ENCODE measurements around the gene OR5F1. TPM values are rescaled to one million over a fixed set of nuclear protein-coding genes. Genes with fewer than 3 reads are reported as not detected.

The OR5F1 gene
- polyA plus RNA-seq, 1 donor (not counting 4 experiments of a cell fraction or from before 2014, with no cell fraction given): not detected

- Histone ChIP-seq H3K27ac (ENCODE audit: control insufficient read depth, insufficient read depth, low read length) (no peak overlapping the region), H3K9me3 (ENCODE audit: control insufficient read depth, low read depth, low read length) (peaks cover 1% of the 10 kb centered on the region), H2AFZ (ENCODE audit: control insufficient read depth, low read length) (no peak overlapping the region), H3K36me3 (ENCODE audit: control insufficient read depth in 2 of 2, extremely low read depth in 1 of 2, insufficient read depth in 2 of 2, low read length in 2 of 2) (no peaks in the 10 kb centered on the region), H3K4me3 (ENCODE audit: control insufficient read depth in 2 of 3, extremely low read depth in 1 of 3, insufficient read depth in 2 of 3, low read depth in 1 of 3, low read length in 3 of 3) (no peak overlapping the region), H3K9me1 (ENCODE audit: control insufficient read depth, extremely low read depth, insufficient read depth, low read length) (no peaks in the 10 kb centered on the region), H4K20me1 (ENCODE audit: control insufficient read depth, extremely low read depth, insufficient read depth, low read length) (no peaks in the 10 kb centered on the region), H3K27me3 (ENCODE audit: control insufficient read depth, extremely low read depth, insufficient read depth, low read length) (no peaks in the 10 kb centered on the region), H3K9ac (ENCODE audit: control insufficient read depth, extremely low read depth, insufficient read depth, low read length) (no peak overlapping the region), H3K4me1 (ENCODE audit: control insufficient read depth, extremely low read depth, insufficient read depth, low read length) (no peaks in the 10 kb centered on the region), H3K4me2 (ENCODE audit: control insufficient read depth, extremely low read depth, insufficient read depth, low read depth, low read length) (no peak overlapping the region), H3K79me2 (ENCODE audit: control insufficient read depth, insufficient read depth, low read length) (no peaks in the 10 kb centered on the region)
- FAIRE-seq: no peak
- no peak for TF ChIP-seq CTCF (optimal IDR thresholded peaks at IDR 0.05 in 1 of 3, IDR thresholded peaks at IDR 0.05 in 1 of 3, conservative IDR thresholded peaks at IDR 0.05 in 1 of 3; ENCODE audit: extremely low read depth in 1 of 3, insufficient read depth in 2 of 3, low read length in 3 of 3)
- TF ChIP-seq EZH2 (IDR thresholded peaks at IDR 0.05; ENCODE audit: low read length): no peak
- dilution Hi-C loops (cut with MboI; ENCODE audit: extremely low pct_ligation_motif_present, low sequenced_read_pairs): no loop called here
- no peak for DNase-seq (ENCODE audit: low read depth, low spot score)
Observed at GRCh38 chr11:55967914-55968313, 26.5 kb downstream of the OR5F1 start.

GRCh38 chr11:55966391-55966790 is 28.0 kb downstream of the OR5F1 start:
- Histone ChIP-seq H3K9me1 (ENCODE audit: control insufficient read depth, extremely low read depth, insufficient read depth, low read length) (no peaks in the 10 kb centered on the region), H3K36me3 (ENCODE audit: control insufficient read depth in 2 of 2, extremely low read depth in 1 of 2, insufficient read depth in 2 of 2, low read length in 2 of 2) (no peaks in the 10 kb centered on the region), H3K9me3 (ENCODE audit: control insufficient read depth, low read depth, low read length) (peaks cover 1% of the 10 kb centered on the region), H4K20me1 (ENCODE audit: control insufficient read depth, extremely low read depth, insufficient read depth, low read length) (no peaks in the 10 kb centered on the region), H3K27me3 (ENCODE audit: control insufficient read depth, extremely low read depth, insufficient read depth, low read length) (no peaks in the 10 kb centered on the region), H3K4me1 (ENCODE audit: control insufficient read depth, extremely low read depth, insufficient read depth, low read length) (no peaks in the 10 kb centered on the region), H2AFZ (ENCODE audit: control insufficient read depth, low read length) (no peak overlapping the region), H3K27ac (ENCODE audit: control insufficient read depth, insufficient read depth, low read length) (no peak overlapping the region), H3K4me2 (ENCODE audit: control insufficient read depth, extremely low read depth, insufficient read depth, low read depth, low read length) (no peak overlapping the region), H3K79me2 (ENCODE audit: control insufficient read depth, insufficient read depth, low read length) (no peaks in the 10 kb centered on the region), H3K9ac (ENCODE audit: control insufficient read depth, extremely low read depth, insufficient read depth, low read length) (no peak overlapping the region), H3K4me3 (ENCODE audit: control insufficient read depth in 2 of 3, extremely low read depth in 1 of 3, insufficient read depth in 2 of 3, low read depth in 1 of 3, low read length in 3 of 3) (no peak overlapping the region)
- dilution Hi-C loops (cut with MboI; ENCODE audit: extremely low pct_ligation_motif_present, low sequenced_read_pairs): no loop called here
- DNase-seq (ENCODE audit: low read depth, low spot score): no peak
- FAIRE-seq: no peak
- TF ChIP-seq CTCF (optimal IDR thresholded peaks at IDR 0.05 in 1 of 3, IDR thresholded peaks at IDR 0.05 in 1 of 3, conservative IDR thresholded peaks at IDR 0.05 in 1 of 3; ENCODE audit: extremely low read depth in 1 of 3, insufficient read depth in 2 of 3, low read length in 3 of 3) (no peak), EZH2 (IDR thresholded peaks at IDR 0.05; ENCODE audit: low read length) (no peak)

All from keratinocyte (primary cell).